Measurements from ENCODE around the gene KCNH2.
A peak's percentile ranks its signal among the peaks of the same experiment; 100 is the strongest.

KCNH2 gene

DNA sequence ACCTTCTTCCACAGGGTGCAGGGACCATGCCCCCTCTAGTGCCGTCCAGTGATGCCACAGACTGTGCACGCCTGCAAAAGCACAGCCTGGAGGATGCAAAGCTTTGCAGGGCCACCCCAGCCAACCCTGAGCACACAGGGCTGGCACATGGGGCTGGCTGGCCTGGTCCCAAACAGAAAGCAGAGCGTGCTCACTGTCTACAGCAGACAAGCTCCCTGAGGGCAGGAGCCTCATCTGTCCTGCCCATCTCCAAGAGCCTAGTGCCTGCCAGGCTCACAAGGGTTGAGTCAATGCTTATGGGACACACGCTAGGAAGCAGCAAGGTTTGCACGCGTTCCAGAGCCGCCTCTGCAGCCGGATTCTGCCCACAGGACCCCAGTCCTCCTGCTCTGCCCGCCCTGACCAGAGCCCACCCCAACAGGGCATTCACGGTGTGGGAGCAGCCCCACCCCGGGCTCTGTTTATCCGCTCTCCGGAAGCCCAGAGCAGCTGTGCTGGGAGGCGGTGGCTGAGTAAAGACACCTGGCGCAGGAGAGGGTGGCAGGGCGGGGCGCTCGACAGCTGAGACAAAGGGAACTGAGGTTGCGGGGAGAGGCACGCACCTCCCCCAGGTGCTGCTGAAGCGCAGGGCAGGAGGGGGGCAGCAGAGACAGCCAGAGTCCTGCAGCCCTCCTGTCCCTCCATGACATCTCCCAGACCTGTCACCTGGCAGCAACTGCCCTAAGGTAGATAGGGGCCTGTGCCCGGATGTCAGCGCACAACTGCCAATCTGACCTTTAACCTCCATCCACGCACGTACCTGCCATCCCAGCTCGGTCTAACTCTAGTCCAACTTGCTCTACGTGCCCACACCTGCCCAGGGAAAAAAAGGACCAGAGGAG is 4.3 kb downstream of the KCNH2 start:
- Histone ChIP-seq H3K4me1 (ENCODE audit: control insufficient read depth, insufficient read depth, low read length) (no peaks in the 10 kb centered on the region; the same call in 1 of the 2 replicates), H3K27ac (ENCODE audit: extremely low read depth, low read depth, low read length) (no peak overlapping the region), H3K9me3 (ENCODE audit: control insufficient read depth, insufficient read depth, low read depth, low read length) (no peaks in the 10 kb centered on the region), H3K4me3 (ENCODE audit: low read depth, low read length) (no peak overlapping the region), H3K36me3 (ENCODE audit: control insufficient read depth in 2 of 2, insufficient read depth in 1 of 2, low read length in 2 of 2) (no peaks in the 10 kb centered on the region)
- TF ChIP-seq GLIS2 (tag by site-specific recombination; IDR thresholded peaks at IDR 0.05) (no peak), ZNF341 (tag by site-specific recombination; IDR thresholded peaks at IDR 0.05; ENCODE audit: low read depth) (peak; percentile 52; the same call in 1 of the 2 replicates)
- ChIA-PET POLR2A (no interaction called here), CTCF (interaction anchor here (0.7 to 2.7 kb wide), 3 partner anchors 9 to 11 kb away, joined by 3 to 21 read pairs (median 12); no protein-coding TSS in a partner anchor)

DNA sequence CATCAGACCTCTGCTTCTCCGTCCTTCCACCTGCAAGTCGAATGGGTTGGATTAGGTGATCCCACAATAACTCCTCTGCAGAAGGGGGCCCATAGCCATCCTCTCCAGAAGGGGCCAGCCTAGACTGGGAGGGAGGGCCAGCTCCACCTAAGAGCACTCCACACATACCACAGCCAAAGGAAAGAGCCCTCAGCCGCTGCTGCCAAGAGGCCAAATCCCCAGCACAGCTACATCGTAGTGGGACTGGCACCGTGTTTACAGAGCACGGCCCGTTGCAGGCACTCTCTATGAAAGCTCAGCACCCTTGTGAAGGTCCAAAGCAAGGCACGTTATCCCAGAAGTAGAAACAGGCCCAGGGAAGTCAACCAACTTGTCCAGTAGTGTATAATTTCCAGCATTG is 5.4 kb downstream of the KCNH2 start:
- H3K27ac ChIP-seq (ENCODE audit: extremely low read depth, low read depth, low read length): no peak overlapping the region
- no peaks in the 10 kb centered on the region; the same call in 1 of the 2 replicates for H3K4me1 ChIP-seq (ENCODE audit: control insufficient read depth, insufficient read depth, low read length)

DNA sequence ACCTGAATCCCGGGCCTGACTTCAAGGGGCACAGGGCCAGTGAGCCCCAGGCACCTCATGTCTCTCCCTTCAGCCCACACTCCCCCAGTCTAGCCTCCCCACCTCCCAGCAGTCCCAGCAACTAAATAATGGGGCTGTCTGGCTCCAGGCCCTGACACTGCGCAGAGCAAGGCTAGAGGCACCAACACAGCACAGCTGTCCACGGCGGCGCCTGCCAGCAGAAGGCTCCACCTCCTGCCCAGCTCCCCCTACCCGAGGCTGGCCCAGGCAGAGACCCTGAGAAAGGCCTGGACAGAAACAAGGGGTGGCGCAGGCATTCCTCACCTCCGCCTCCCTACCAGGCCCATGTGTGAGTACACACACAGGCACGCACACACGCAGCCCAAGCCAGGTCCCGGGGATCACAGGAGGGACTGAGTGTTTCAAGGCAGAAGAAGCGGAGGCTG is 6.1 kb downstream of the KCNH2 start:
- ChIA-PET POLR2A (no interaction called here), CTCF (no interaction called here)

More for the DNA sequence above, 5.4 kb downstream of the KCNH2 start:
- CTCF ChIA-PET: interaction anchor here (0.9 kb wide), 1 partner anchor 13 kb away, joined by 3 read pairs; no protein-coding TSS in a partner anchor
- Histone ChIP-seq H3K4me3 (ENCODE audit: low read depth, low read length) (no peak overlapping the region), H3K9me3 (ENCODE audit: control insufficient read depth, insufficient read depth, low read depth, low read length) (no peaks in the 10 kb centered on the region), H3K36me3 (ENCODE audit: control insufficient read depth in 2 of 2, insufficient read depth in 1 of 2, low read length in 2 of 2) (no peaks in the 10 kb centered on the region)
- POLR2A ChIA-PET: no interaction called here
- TF ChIP-seq, protein P1, sequence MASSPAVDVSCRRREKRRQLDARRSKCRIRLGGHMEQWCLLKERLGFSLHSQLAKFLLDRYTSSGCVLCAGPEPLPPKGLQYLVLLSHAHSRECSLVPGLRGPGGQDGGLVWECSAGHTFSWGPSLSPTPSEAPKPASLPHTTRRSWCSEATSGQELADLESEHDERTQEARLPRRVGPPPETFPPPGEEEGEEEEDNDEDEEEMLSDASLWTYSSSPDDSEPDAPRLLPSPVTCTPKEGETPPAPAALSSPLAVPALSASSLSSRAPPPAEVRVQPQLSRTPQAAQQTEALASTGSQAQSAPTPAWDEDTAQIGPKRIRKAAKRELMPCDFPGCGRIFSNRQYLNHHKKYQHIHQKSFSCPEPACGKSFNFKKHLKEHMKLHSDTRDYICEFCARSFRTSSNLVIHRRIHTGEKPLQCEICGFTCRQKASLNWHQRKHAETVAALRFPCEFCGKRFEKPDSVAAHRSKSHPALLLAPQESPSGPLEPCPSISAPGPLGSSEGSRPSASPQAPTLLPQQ (tag by site-specific recombination; IDR thresholded peaks at IDR 0.05): no peak
- TF ChIP-seq ZNF239 (tag by site-specific recombination; IDR thresholded peaks at IDR 0.05): no peak
- no peak for TF ChIP-seq ZNF341 (tag by site-specific recombination; IDR thresholded peaks at IDR 0.05; ENCODE audit: low read depth)

DNA sequence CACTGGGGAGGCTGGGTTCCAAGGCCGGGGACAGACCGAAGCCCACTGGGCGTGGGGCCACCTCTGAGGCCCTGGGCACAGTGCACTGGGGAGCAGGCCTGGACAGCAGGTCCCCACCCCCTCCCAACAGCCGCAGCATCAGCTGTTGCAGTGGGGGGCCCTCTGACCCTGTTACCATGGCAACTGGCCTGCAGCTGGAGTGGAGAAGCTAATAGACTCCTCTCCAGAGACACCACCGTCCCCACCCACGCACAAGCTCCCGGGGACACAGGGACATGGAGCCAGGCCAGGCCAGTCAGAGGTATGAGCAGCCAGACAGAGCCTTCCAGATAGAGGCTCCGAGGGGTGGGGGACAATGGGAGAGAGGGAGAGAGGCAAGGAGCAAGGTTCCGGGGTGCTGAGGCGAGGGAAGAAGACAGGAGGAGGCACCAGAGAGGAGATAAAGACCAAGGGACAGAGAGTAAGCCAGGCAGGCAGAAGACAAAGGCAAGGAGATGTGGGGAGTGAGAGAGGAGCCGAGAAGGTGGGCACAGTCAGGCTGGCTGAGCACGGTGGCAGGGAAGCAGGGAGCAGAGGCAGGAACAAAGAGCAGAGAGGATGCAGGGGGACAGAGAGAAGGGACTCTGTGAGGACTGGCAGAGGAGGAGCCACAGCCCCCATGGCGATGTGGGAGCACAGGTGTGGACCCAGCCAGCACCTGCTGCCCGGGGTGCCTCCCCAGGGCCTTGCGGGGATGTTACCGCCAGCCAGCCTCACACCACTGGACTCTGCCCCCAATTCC is 6.7 kb downstream of the KCNH2 start:
- Histone ChIP-seq H3K4me1 (ENCODE audit: control insufficient read depth, insufficient read depth, low read length) (no peaks in the 10 kb centered on the region; the same call in 1 of the 2 replicates), H3K9me3 (ENCODE audit: control insufficient read depth, insufficient read depth, low read depth, low read length) (no peaks in the 10 kb centered on the region), H3K36me3 (ENCODE audit: control insufficient read depth in 2 of 2, insufficient read depth in 1 of 2, low read length in 2 of 2) (no peaks in the 10 kb centered on the region), H3K4me3 (ENCODE audit: low read depth, low read length) (no peak overlapping the region), H3K27ac (ENCODE audit: extremely low read depth, low read depth, low read length) (no peak overlapping the region)
- no peak for TF ChIP-seq ZNF112 (tag by site-specific recombination; IDR thresholded peaks at IDR 0.05)
- TF ChIP-seq ZNF214 (tag by site-specific recombination; IDR thresholded peaks at IDR 0.05; ENCODE audit: borderline replicate concordance): no peak
- no peak for TF ChIP-seq ZNF362 (tag by site-specific recombination; IDR thresholded peaks at IDR 0.05)
- no peak for TF ChIP-seq GLI4 (tag by site-specific recombination; IDR thresholded peaks at IDR 0.05)
- TF ChIP-seq ZBTB26 (tag by site-specific recombination; optimal IDR thresholded peaks at IDR 0.05): no peak
- no peak for TF ChIP-seq BCL6B (tag by site-specific recombination; IDR thresholded peaks at IDR 0.05)
- TF ChIP-seq ZNF366 (tag by site-specific recombination; conservative IDR thresholded peaks at IDR 0.05): peak; percentile 28; the same call in 1 of the 2 replicates
- no peak for TF ChIP-seq ZNF155 (tag by site-specific recombination; IDR thresholded peaks at IDR 0.05)
- TF ChIP-seq, protein P2, sequence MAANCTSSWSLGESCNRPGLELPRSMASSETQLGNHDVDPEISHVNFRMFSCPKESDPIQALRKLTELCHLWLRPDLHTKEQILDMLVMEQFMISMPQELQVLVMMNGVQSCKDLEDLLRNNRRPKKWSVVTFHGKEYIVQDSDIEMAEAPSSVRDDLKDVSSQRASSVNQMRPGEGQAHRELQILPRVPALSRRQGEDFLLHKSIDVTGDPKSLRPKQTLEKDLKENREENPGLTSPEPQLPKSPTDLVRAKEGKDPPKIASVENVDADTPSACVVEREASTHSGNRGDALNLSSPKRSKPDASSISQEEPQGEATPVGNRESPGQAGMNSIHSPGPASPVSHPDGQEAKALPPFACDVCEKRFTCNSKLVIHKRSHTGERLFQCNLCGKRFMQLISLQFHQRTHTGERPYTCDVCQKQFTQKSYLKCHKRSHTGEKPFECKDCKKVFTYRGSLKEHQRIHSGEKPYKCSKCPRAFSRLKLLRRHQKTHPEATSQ (tag by site-specific recombination; IDR thresholded peaks at IDR 0.05): no peak
- peak; percentile 60 for TF ChIP-seq ZFHX2 (tag by site-specific recombination; conservative IDR thresholded peaks at IDR 0.05)
- no peak for TF ChIP-seq ZNF132 (tag by site-specific recombination; IDR thresholded peaks at IDR 0.05; ENCODE audit: borderline replicate concordance)
- ChIA-PET POLR2A (no interaction called here), CTCF (interaction anchor here (0.6 to 11.1 kb wide), 4 partner anchors 10 to 94 kb away, joined by 3 to 124 read pairs (median 4); no protein-coding TSS in a partner anchor)

More for the DNA sequence above, 6.1 kb downstream of the KCNH2 start:
- Histone ChIP-seq H3K9me3 (ENCODE audit: control insufficient read depth, insufficient read depth, low read depth, low read length) (no peaks in the 10 kb centered on the region), H3K27ac (ENCODE audit: extremely low read depth, low read depth, low read length) (no peak overlapping the region), H3K4me3 (ENCODE audit: low read depth, low read length) (no peak overlapping the region), H3K4me1 (ENCODE audit: control insufficient read depth, insufficient read depth, low read length) (no peaks in the 10 kb centered on the region; the same call in 1 of the 2 replicates), H3K36me3 (ENCODE audit: control insufficient read depth in 2 of 2, insufficient read depth in 1 of 2, low read length in 2 of 2) (no peaks in the 10 kb centered on the region)
- TF ChIP-seq ZNF157 (tag by site-specific recombination; IDR thresholded peaks at IDR 0.05) (no peak), ZNF211 (tag by site-specific recombination; IDR thresholded peaks at IDR 0.05; ENCODE audit: low read depth) (no peak), ZNF514 (tag by site-specific recombination; IDR thresholded peaks at IDR 0.05) (no peak), ZNF530 (tag by site-specific recombination; IDR thresholded peaks at IDR 0.05; ENCODE audit: low read depth) (no peak), MYNN (tag by site-specific recombination; IDR thresholded peaks at IDR 0.05; ENCODE audit: borderline replicate concordance) (no peak)

All from HEK293 (cell line).